Renal pelvis (tissue), 4 donors: ENCODE measurements around the gene DDAH1. TPM values are rescaled to one million over a fixed set of nuclear protein-coding genes. Genes with fewer than 3 reads are reported as not detected.
"Not testable (repeated sequence)": the region's sequence is repeated elsewhere in the genome, so short reads cannot be mapped to it uniquely, and the experiment has no call there.

Experiments used
- DNase-seq: peaks from one replicate; pipeline ENCODE4 v3.0.0-alpha.2; 2013
- polyA plus RNA-seq, 3 donors: library from polyadenylated mRNA; unstranded; fragments of 120-200 nt; gene quantifications; one replicate each; pipeline ENCODE4 v1.2.1, GENCODE V29; 2013; ENCODE audit not compliant: insufficient read length in 3 of 3

The DDAH1 gene
- polyA plus RNA-seq, 3 donors = 107 to 120 (median 116) TPM

GRCh38 chr1:85479491-85479890 lies 14.5 kb upstream of the DDAH1 start:
- no peak for DNase-seq

- no peak for DNase-seq
These were observed 13.4 kb upstream of the DDAH1 start for GRCh38 chr1:85478366-85478765.

DNA sequence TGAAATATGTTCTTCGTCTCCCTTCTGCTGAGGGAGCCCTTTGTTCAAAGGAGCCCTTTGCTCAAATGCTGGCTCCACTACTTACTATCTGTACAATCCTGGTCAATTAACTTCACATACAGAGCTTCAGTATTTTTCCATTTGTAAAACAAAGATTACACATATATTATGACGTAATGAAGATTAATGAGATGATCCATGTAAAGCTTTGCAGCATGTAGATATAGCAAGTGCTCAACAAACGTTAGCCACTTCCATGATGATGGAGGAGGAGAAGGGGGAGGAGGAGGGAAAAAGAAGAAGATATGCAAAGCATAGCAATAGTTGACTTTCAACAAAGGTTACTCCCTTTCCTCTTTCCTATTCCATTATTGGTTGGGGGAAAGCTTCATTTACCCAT lies 10.1 kb upstream of the DDAH1 start:
- no peak for DNase-seq

DNA sequence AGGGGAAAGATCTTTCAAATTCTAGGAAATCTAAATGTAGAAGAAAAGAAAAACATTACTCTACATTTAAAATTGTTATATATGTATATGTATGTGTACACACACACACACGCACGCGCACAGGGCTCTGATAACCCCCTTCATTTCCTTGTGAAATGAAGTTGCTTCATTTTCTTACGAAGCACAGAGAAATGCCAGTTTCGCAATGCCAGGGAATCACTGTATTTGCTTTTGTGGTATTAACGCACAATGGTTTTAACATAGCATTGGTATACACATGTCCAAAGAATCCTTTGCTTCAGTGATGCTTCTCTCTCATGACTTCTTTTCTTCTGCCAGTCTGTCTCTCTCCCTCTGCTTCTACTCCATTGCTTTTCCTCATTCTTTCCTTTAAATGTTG lies 8.4 kb upstream of the DDAH1 start:
- no peak for DNase-seq

DNA sequence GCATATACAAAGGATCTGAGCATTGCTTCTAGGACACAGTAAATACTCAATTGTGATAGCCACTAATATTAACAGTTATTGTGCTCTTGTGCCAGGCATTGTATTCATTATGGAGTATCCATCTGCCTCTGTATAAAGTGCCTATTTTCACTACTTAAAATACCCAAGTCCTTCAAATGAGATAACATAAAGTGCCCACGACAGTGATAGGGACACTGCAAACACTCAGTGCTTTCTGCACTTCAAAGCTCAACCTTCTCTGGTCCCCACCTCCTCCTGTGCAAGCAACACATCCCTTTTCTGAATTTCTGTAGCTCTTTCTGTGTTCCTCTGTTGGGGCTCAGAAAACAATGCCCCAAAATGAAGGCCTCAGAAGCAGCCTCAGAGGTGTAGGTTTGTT lies 6.6 kb upstream of the DDAH1 start:
- DNase-seq = no peak

DNA sequence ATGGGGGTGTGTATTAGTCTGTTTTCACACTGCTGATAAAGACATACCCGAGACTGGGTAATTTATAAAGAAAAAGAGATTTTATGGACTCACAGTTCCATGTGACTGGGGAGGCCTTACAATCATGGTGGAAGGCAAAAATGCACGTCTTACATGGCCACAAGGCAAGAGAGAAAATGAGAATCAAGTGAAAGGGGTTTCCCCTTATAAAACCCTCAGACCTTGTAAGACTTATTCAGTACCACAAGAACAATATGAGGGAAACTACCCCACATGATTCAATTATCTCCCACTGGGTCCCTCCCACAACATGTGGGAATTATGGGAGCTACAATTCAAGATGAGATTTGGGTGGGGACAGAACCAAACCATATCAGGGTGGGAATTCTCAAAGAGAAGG lies 5.2 kb upstream of the DDAH1 start:
- not testable (repeated sequence) for DNase-seq

DNA sequence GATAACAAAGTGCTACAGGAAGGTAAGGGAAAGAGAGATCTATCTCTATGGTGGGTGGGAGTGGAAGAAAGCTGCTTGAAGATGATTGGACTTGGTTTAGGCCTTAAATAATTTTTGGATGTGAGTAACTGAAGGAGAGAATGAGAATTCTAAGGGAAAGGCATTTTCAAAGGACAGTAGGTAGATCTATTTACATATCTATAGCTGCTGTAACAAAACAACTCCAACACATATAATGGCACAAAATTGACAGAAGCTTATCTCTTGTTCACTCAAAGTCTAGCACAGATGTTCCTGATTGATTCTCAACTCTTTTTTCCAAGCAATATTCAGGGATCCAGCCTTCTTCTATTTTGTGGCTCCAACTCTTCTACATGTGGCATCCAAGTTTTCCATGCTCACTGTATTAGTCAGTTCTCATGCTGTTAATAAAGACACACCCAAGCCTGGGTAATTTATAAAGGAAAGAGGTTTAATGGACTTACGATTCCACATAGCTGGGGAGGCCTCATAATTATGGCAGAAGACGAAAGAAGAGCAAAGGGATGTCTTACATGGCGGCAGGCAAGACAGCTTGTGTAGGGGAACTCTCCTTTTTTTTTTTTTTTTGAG lies 3.1 kb upstream of the DDAH1 start:
- DNase-seq = no peak

GRCh38 chr1:85467036-85467435 lies 2.1 kb upstream of the DDAH1 start:
- no peak for DNase-seq

GRCh38 chr1:85465786-85466134 lies 801 bp upstream of the DDAH1 start:
- DNase-seq = peak; percentile 27

- peak; percentile 65 for DNase-seq
These were observed 361 bp downstream of the DDAH1 start for GRCh38 chr1:85464497-85465098.

GRCh38 chr1:85463731-85464496 lies 1.0 kb downstream of the DDAH1 start:
- peak; percentile 23 for DNase-seq

DNA sequence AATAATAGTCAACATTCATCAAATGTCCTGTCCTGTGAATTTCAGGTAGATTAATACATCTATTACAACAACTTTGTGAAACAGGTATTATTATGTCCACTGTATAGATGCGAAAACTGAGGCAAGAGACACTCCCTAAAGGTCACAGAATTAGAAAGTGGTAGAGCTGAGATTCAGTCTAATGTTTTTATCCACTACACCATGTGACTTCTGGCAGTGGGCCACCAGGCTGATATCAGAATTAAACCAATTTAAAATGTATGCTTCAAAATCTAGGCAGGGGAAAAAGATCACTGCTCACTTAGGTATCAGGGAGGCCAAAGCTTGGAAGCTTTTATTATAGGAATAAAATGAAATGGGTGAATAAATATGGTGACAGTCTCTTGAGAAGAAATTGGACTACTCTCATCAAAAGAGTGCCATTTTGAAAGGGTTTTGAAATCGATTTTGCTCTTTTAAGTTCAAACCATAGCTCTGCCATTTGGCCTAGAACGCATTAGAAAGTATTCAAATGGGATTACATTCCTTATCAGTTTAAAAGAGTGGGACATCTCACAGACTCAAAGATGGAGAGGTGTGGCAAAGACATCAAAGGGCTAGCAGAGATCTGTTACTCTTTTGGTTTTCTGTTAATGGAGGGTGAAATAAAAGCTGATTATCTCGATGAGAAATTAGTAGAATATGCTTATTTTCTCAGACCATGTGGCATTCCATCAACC lies 1.9 kb downstream of the DDAH1 start:
- DNase-seq = no peak

- DNase-seq = no peak
These were observed 3.6 kb downstream of the DDAH1 start for GRCh38 chr1:85461216-85461918.

DNA sequence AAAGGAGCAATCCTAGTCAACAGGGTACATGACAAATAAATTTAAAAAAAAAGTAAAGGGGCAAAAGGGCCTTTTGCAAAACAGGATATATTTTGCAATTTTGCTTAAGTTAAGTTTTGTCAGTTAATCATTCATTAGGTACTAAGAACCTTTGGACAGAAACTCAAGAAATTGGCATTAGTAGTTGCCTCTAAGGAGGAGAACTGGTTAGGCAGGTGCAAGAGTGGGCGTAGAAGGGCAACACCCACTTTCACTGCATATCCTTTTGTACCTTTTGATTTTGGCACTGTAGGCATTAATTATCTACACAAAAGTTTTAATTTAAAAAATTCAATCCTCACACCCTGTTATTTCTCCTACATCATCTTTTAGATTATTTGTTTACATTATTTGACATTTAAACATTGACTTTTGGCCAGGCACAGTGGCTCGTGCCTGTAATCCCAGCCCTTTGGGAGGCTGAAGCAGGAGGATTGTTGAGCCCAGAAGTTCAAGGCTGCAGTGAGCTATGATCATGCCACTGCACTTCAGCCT lies 4.3 kb downstream of the DDAH1 start:
- DNase-seq = peak; percentile 51

- DNase-seq = peak; percentile 28
These were observed 5.7 kb downstream of the DDAH1 start for GRCh38 chr1:85459290-85459689.

GRCh38 chr1:85454214-85454613 lies 10.7 kb downstream of the DDAH1 start:
- DNase-seq = no peak

DNA sequence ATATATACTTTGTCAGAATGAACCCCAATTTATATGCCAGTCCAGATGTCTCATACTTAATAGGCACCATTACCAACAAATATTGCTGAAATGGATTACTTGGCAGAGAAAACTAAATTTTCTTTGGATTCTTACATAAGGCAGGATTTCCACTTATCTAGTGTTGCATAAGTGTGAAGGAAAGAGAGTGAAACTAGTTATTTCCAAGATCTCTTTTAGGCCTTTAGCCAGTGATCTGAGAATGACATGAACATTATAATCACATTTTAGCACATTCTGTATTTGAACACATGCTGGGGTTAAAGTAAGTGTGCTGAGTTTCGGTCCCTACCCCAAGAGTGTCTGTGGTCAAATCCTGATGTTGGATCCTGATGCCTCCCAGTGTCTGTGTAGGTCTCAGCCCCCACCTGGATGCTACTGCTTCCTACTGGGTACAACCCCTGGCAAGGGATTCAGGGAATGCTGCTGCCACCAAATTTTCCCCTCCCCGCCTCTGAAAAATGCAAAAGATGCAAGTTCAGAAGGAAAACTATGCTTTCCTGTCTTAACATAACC lies 11.2 kb downstream of the DDAH1 start:
- DNase-seq = no peak

DNA sequence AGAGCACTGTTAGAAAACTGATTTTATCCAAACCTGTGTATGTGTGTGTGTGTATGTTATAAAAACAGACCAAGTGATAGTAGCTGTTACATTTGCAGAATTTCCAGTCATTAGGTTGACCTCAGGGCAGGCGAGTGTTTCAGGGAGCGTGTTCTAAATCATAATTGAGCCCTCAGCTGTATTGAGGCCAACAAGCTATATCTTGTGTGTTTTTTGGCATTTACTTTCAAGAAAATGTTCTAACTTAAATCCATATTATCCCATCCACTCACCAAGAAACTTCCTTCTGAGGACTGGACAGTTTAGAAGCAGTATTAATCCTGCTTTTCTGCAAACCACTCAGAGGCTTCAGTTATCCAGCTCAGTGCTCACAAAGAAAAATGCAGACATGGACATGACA lies 12.0 kb downstream of the DDAH1 start:
- no peak for DNase-seq

DNA sequence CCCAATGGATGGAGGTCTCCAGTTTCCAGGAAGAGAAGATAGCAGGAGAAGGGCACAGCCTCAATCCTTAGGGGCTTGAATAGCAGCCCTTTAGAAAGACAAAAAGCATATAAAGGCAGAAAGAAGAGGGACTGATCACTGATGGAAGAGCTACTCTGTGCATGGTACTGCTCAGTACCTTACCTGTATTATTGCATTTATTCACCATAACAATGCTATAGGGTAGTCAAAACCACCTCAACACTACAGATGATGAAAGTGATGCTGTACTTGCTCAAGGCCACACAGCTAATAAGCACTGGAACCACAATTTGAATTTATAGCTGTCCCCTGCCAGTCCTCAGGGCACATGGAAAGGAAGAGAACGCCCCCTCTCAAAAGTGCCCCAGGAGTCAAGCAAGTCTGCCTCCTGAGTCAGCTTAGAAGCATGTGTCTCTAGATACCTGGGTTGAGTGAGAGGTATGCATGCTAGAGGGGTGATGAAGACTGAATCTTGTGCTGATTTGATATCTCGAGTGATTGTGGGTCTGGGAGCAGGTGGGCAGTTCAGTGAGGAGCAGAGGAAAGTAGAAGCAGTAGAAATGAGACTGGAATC lies 13.6 kb downstream of the DDAH1 start:
- DNase-seq = no peak

DNA sequence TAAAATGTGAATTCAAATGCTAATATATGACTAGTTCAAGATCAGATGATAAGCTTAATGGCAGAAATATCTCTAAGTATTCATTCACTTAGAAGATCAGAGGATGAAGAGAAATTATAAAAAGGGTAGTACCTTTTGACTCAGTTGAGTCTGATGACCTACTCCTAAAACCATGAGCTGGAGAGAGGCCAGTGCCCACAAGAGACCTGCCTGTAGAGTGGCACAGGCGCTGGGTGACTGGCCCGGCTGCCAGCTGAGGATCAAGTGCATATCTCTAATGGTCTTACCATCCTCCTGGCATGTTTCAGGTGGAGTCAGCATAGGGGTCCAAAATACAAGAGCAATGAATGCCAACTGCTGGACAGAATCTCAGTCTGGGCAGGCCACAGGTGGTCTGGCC lies 14.1 kb downstream of the DDAH1 start:
- DNase-seq = no peak

GRCh38 chr1:85449356-85449755 lies 15.6 kb downstream of the DDAH1 start:
- DNase-seq = no peak
